OCI-LY1 (cell line): ENCODE results near the gene LSS.
"Not testable (repeated sequence)": the region's sequence is repeated elsewhere in the genome, so short reads cannot be mapped to it uniquely, and the experiment has no call there.

Source experiments
- H2AFZ ChIP-seq: fragments of 200-600 bp; sonication (generic), shearing (Covaris generic); 2 replicates; pipeline ENCODE4 v1.6.0; 2014; ENCODE audit warnings: antibody characterized with exemption, mild to moderate bottlenecking, low read length
- H3F3A ChIP-seq: fragments of 200-600 bp; sonication (generic), shearing (Covaris generic); 2 replicates; pipeline ENCODE4 v1.6.0; 2014; ENCODE audit warnings: mild to moderate bottlenecking, antibody characterized with exemption, low read length, moderate library complexity; ENCODE audit not compliant: insufficient read depth
- H3K27ac ChIP-seq: fragments of 200-600 bp; sonication (generic); 2 replicates; pipeline ENCODE4 v1.5.1; 2014; ENCODE audit warnings: low read length, mixed run types, mild to moderate bottlenecking, low read depth; ENCODE audit not compliant: poor library complexity, severe bottlenecking
- H3K27me3 ChIP-seq: fragments of 200-600 bp; sonication (generic); 2 replicates; pipeline ENCODE4 v1.6.0; 2014; ENCODE audit warnings: antibody characterized with exemption, mild to moderate bottlenecking, low read length, moderate library complexity; ENCODE audit not compliant: insufficient read depth
- H3K36me3 ChIP-seq: fragments of 200-600 bp; sonication (generic); 2 replicates; pipeline ENCODE4 v1.6.1; 2014; ENCODE audit warnings: mild to moderate bottlenecking, antibody characterized with exemption, low read length, moderate library complexity, mixed read lengths; ENCODE audit not compliant: insufficient read depth
- H3K4me1 ChIP-seq: fragments of 200-600 bp; sonication (generic); 2 replicates; pipeline ENCODE4 v1.5.1; 2014; ENCODE audit warnings: mild to moderate bottlenecking, low read length, moderate library complexity; ENCODE audit not compliant: insufficient read depth, severe bottlenecking
- H3K4me2 ChIP-seq: fragments of 200-600 bp; sonication (generic), shearing (Covaris generic); 2 replicates; pipeline ENCODE4 v1.6.1; 2014; ENCODE audit warnings: low read length
- H3K4me3 ChIP-seq: fragments of 200-600 bp; sonication (generic); 2 replicates; pipeline ENCODE4 v1.5.1; 2014; ENCODE audit warnings: low read length, low read depth, mild to moderate bottlenecking, mixed read lengths; ENCODE audit not compliant: poor library complexity, severe bottlenecking
- H3K79me2 ChIP-seq: fragments of 200-600 bp; shearing (Covaris generic); 2 replicates; pipeline ENCODE4 v1.6.1; 2016; ENCODE audit warnings: mixed run types, low read length, mixed read lengths; ENCODE audit not compliant: insufficient read depth
- H3K9ac ChIP-seq: fragments of 200-600 bp; sonication (generic), shearing (Covaris generic); 2 replicates; pipeline ENCODE4 v1.6.1; 2014; ENCODE audit warnings: mild to moderate bottlenecking, low read length, mixed read lengths
- H3K9me2 ChIP-seq: fragments of 200-600 bp; sonication (generic), shearing (Covaris generic); 2 replicates; pipeline ENCODE4 v1.6.1; 2014; ENCODE audit warnings: low read depth, mild to moderate bottlenecking, low read length, mixed read lengths
- H3K9me3 ChIP-seq: fragments of 200-600 bp; shearing (Covaris generic); 2 replicates; pipeline ENCODE4 v1.6.1; 2014; ENCODE audit warnings: low read length, mixed read lengths
- H4K20me1 ChIP-seq: fragments of 200-600 bp; sonication (generic), shearing (Covaris generic); 2 replicates; pipeline ENCODE4 v1.6.0; 2016; ENCODE audit warnings: mild to moderate bottlenecking, low read length; ENCODE audit not compliant: insufficient read depth
- EZH2 ChIP-seq: fragments of 200-600 bp; sonication (generic), shearing (Covaris generic); IDR thresholded peaks from 2 replicates; pipeline ENCODE4 v1.8.0; 2017; ENCODE audit warnings: borderline replicate concordance, mixed run types, mild to moderate bottlenecking, antibody characterized with exemption, low read length, moderate library complexity, mixed read lengths
- TF ChIP-seq, protein P1 (sequence below): fragments of 200-600 bp; sonication (generic), shearing (Covaris generic); IDR thresholded peaks from 2 replicates; pipeline ENCODE4 v1.5.1; 2017; ENCODE audit warnings: mild to moderate bottlenecking, antibody characterized with exemption, low read length, moderate library complexity, mixed read lengths

The LSS gene

DNA sequence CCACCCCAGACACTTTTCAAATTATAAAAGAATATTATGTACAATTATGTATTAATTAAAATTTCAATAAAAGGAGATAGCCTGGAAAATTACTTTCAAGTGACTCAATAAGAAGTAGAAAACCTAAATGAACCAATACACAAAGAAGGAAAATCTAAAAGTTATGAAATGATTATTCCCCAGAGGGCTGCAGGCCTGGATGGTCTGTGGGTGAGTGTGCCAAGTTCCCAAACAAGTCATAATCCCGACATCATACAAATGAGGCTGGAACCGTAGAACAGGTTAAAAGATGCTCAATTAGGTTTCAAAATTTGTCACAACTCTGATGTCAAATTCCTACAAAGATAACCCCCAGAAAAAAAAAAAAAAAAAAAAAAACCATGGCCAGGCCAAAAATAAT, 57.0 kb downstream of the LSS start:
- H3K27ac ChIP-seq = no peak overlapping the region
- H3K4me3 ChIP-seq = no peak overlapping the region
- H3K27me3 ChIP-seq = no peaks in the 10 kb centered on the region; the same call in 1 of the 2 replicates
- H4K20me1 ChIP-seq = no peaks in the 10 kb centered on the region
- H3K4me1 ChIP-seq = no peaks in the 10 kb centered on the region
- no peaks in the 10 kb centered on the region for H3K36me3 ChIP-seq
- H3K9ac ChIP-seq = no peak overlapping the region
- TF ChIP-seq, protein P1, sequence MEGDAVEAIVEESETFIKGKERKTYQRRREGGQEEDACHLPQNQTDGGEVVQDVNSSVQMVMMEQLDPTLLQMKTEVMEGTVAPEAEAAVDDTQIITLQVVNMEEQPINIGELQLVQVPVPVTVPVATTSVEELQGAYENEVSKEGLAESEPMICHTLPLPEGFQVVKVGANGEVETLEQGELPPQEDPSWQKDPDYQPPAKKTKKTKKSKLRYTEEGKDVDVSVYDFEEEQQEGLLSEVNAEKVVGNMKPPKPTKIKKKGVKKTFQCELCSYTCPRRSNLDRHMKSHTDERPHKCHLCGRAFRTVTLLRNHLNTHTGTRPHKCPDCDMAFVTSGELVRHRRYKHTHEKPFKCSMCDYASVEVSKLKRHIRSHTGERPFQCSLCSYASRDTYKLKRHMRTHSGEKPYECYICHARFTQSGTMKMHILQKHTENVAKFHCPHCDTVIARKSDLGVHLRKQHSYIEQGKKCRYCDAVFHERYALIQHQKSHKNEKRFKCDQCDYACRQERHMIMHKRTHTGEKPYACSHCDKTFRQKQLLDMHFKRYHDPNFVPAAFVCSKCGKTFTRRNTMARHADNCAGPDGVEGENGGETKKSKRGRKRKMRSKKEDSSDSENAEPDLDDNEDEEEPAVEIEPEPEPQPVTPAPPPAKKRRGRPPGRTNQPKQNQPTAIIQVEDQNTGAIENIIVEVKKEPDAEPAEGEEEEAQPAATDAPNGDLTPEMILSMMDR = no peak
- TF ChIP-seq EZH2 = no peak
- H3K9me2 ChIP-seq = no peaks in the 10 kb centered on the region
- H2AFZ ChIP-seq = no peak overlapping the region
- H3K4me2 ChIP-seq = no peak overlapping the region
- no peaks in the 10 kb centered on the region for H3K79me2 ChIP-seq
- H3K9me3 ChIP-seq = peaks cover 3% of the 10 kb centered on the region; the same call in 1 of the 2 replicates
- no peaks in the 10 kb centered on the region for H3F3A ChIP-seq

DNA sequence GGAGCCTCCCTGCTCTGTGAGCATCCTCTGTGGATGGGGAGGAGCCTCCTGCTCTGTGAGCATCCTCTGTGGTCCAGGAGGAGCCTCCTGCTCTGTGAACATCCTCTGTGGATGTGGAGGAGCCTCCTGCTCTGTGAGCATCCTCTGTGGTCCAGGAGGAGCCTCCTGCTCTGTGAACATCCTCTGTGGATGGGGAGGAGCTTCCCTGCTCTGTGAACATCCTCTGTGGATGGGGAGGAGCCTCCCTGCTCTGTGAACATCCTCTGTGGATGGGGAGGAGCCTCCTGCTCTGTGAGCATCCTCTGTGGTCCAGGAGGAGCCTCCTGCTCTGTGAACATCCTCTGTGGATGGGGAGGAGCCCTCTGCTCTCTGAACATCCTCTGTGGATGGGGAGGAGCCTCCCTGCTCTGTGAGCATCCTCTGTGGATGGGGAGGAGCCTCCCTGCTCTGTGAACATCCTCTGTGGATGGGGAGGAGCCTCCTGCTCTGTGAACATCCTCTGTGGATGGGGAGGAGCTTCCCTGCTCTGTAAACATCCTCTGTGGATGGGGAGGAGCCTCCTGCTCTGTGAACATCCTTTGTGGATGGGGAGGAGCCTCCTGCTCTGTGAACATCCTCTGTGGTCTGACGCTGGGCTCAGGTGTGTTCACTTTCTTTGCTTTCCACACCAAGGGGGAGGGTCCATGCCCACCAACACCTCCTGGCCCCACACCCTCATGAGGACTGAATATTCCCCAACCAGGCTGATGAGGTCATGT, 58.0 kb downstream of the LSS start:
- not testable (repeated sequence) for H4K20me1 ChIP-seq, H3F3A ChIP-seq, H3K27me3 ChIP-seq, H3K9me2 ChIP-seq, H3K9me3 ChIP-seq, H3K36me3 ChIP-seq, H3K4me3 ChIP-seq, H2AFZ ChIP-seq, H3K4me2 ChIP-seq, H3K79me2 ChIP-seq, H3K4me1 ChIP-seq, H3K27ac ChIP-seq, H3K9ac ChIP-seq

DNA sequence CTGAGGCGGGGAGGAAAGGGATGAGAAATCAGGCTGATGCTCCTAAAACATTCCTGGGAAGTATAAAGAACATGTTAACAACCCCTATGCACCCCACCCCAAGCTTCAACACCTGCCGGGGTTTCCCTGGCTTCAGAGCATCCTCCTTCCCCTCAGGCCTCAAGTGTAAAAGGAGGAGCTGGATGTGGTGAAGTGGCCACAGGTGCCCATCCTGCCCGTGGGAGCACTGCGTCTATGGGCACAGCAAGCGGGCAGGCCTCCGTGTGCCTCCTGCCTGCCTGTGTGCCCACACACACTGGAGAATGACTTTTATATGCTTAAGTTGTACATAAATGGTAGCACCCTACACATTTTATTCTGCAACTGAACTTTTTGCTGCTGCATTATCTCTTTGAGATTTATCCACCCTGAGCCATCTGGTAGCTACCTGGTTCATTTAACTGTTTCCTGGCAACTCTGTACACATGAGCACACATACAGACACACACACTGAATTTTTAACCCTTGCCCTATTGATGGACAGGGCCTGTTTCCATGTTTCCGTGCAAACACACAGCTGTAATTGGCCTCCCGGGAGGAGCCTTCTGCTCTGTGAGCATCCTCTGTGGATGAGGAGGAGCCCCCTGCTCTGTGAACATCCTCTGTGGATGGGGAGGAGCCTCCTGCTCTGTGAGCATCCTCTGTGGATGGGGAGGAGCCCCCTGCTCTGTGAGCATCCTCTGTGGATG, 59.8 kb downstream of the LSS start:
- Histone ChIP-seq H3F3A (no peaks in the 10 kb centered on the region), H3K9me3 (no peaks in the 10 kb centered on the region), H3K36me3 (no peaks in the 10 kb centered on the region), H3K4me2 (no peak overlapping the region), H3K27me3 (no peaks in the 10 kb centered on the region), H3K9ac (no peak overlapping the region), H3K9me2 (no peaks in the 10 kb centered on the region), H4K20me1 (no peaks in the 10 kb centered on the region), H3K4me3 (no peak overlapping the region), H3K4me1 (no peaks in the 10 kb centered on the region), H2AFZ (no peak overlapping the region), H3K79me2 (no peaks in the 10 kb centered on the region), H3K27ac (no peak overlapping the region)
- TF ChIP-seq EZH2 = no peak
- TF ChIP-seq, protein P1 = no peak
